Stimulated activated CD8-positive, alpha-beta memory T cell treated with anti-CD3 and anti-CD28 coated beads, Interleukin-7, amount 100 ng/mL, for 24 hours (primary cell): ENCODE data around the gene PDE4D.

ENCODE experiments used
- DNase-seq: peaks from one replicate; pipeline ENCODE4 v3.0.0-alpha.2; 2020; ENCODE audit warnings: low read depth

The PDE4D gene

DNA sequence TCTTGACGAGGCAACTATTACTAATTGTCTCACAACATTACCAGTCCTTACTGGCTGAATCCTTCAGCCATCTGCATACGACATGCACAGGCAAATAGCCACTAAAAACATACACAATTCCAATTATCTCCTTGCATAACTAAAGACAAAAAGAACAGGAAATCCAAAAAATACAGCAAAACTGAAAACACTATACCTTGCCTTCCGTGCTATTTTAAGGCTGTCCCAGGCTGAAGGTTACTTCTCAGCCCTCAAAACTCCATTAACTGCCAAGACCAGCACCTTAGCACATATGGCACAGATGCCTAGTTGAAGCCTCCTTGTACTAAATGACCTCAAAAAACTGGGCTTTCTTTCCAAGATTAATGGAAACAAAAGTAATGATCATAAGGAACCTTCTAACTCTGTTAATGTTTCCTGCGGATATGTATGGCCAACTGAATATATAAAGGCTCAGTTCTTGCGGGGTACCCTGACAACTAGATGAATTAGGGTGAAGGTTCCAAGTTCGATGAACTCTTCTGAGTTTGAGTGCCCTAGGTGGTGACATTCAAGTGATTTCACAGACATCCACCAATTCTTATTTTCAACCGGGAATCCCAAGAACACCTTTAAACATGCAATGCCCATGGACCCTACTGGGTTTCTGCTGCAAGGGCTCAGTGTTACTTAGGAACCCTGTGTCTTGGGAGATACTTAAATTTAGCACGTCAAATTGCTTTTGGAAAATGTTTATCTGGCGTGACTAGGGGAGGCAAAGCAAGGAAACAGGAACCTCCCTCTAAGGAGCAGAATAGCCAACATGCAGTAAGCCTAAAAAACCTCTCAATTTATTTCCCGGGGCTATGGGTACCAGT lies 855.4 kb downstream of the PDE4D start:
- DNase-seq: no peak

DNA sequence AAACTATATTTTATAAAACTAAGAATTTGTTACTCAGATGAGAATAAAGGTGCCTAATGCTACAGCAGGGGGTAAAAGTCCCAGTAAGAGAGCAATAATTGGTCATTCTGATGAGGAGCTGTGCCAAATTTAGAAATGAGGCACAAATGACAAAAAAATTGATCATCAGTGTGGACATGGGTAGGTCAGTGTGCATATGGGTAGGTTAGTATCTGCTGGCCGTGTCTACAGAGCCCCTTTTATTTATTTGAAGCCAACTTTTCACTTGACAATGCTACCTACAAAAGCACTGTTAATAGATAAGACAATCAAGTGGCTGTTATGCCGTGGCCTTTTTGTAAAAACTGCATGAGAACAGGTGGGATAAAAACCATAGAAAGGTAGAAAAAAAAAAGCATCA lies 856.1 kb downstream of the PDE4D start:
- no peak for DNase-seq

DNA sequence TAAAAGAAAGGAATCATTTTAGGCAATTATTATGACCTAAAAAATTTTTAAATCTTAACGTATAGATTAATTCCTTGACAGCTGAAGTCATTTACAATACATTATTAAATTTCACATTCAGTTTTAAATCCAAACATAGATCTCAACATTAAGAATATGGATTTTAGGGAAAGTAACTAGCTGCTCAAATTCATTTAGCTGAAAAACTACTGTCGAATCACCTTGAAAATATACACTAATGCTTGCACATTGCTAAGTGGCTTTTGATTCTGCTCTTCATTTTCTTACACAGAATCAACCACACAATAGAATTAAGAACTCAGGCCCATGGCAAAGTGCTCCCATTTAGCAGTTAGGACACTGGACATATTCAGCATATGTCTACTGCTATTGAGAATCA lies 856.5 kb downstream of the PDE4D start:
- no peak for DNase-seq

DNA sequence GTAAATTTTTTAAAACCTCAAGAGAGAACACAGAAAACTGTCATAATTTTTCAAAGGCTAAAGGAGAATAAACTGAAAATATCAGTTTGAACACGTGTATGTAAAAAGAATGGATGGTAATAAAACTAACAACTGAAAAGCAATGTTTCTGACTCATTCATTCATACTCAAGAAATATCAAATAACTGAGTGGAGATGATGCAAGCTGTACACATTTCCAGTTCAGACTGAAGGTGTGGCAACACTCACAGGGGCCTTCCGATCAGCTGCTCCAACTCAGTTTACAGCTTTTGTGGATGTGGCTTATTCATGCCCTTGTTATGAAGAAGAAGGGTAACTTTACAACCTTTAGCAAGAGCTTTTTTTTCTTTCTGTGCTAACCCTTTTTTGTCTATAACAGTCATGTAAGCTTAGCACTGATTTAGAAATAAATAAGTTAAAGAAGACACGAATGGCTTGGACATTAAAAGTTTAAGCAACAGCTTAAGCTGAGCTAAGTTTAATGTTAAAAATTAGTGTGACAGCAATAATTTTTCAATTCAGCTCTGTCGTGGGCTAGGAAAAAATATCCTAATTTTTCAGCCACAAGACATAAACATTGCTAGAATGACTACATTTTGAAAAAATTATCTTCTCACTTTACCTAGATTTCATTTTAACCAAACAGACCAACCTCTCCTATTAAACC lies 857.1 kb downstream of the PDE4D start:
- DNase-seq: no peak

DNA sequence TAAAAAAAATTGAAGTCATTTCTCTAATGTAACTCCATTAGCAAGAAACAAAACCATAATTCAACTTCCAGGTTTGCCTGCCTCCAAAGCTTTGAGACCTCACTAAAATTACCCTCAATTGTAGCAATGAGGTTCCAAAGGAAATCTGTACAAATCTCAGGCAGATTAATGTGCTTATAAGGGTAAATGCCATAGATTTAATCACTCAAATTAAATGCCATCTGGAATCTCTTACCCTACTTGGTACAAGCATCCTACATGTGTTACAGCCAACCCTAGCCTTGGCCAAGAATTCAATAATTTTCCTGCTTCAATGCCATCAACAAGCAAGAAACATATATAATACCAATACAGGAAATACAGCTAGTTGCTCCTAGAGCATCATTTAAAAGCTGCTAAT lies 857.8 kb downstream of the PDE4D start:
- DNase-seq: no peak

DNA sequence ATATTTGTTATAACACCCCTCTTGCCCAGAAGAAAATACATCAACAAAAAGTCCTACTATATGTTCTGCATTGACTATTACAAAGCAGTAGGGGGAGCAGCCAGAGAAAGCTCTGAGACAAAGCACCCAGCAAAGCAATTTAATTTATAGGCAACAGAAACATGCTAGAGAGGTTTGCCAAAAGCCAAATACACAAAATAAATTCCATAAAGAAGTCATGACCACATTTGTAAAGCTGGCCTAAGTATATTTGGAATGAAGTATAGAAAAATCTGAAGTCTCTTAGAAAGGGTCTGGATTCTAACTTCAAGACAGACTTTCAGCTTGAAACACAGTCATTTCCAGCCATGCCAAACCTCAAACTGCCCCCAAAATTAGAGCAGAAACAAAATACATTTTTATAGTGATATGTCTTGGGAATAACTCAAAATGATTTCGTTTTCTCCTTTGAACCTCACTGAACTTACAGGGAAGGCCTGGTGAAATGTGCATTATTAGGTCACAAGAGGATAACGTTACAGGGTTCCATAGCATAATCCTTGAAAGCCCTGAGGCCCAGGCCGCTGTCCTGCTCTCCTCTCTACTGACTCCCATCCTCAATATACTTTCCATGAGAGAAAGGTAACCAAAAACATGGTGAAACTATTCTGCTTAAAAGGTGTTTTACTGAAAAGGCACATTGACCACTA lies 858.9 kb downstream of the PDE4D start:
- no peak for DNase-seq

DNA sequence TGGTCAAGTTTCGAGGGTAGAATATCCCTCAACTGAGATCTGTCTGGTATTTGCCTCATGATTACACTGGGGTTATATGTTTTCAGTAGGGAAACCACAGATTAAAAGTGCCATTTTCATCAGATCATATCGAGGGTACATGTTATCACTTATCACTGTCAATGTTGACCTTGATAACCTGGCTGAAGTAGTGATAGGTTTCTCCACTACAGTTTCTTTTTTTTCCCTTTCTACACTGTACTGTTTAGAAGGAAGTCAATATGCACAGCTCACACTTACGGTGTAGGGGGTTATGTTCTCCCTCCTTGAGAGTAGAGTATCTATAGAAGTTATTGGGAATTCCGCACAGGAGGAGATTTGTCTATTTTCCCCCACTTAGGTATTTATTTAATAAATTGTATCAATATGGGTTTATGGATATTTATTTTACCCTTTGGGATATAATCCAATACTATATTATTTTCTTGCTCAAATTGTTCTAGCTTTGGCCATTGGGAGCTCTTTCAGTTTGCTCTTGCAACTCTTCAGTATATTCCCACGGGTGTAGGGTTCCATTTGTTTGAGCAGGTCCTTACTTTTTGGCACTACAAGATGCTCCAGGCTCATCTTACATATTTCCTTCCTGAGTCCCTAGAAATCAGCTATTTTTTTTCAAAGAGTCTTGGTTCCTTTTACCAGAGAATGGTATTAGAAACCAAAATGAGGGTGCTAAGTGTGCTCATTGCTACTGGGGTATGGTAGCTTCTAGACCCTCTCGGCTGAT lies 866.2 kb downstream of the PDE4D start:
- DNase-seq: no peak

DNA sequence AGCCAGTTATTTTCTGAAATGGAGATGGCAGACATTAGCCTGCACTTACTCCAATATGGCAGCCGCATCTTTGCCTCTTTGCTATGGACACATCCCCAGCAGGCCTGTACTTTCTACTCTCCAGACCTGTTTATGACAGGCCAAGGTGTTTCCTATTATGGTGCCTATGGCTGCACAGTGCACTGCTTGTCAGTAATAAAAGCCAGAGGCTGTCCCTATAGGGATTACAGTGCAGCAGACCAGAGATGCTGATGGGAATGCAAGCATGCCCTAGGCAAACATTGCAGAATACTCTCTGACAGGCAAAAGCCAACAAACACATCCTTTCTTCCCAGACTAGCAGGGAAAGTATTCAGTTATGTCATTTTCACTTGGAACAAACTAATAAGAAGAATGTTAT lies 867.8 kb downstream of the PDE4D start:
- DNase-seq: no peak

DNA sequence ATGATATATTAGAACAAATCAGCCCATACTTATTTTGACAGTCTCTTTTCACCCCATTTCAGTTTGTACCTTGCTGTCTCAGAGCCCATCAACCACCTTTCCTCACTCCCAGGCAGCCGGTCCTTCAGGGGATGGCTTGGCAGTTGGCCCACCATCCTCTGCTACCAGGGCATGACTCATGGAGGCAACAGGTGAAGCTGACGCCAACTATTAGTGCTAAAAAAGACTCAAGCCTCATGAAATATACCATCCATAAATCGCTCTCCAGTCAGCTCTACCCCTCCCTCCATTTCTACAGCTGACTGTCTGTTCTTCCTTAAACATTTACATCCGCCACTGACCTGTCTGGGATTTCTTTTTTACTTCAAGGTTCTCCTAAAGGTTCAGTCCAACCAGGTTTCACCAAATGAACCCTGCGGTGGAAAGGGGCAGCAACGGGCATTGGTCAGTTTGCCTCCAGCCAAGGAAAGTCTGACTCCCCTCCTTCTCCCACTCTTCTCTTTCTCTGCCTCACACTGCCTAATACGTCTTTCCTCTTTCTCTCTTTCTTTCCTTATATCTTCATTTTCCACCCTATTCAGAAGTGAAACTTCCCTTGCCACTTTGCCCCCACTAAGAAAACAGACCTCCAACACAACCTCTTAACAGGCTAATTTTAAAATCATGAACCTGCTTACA lies 871.5 kb downstream of the PDE4D start:
- no peak for DNase-seq

DNA sequence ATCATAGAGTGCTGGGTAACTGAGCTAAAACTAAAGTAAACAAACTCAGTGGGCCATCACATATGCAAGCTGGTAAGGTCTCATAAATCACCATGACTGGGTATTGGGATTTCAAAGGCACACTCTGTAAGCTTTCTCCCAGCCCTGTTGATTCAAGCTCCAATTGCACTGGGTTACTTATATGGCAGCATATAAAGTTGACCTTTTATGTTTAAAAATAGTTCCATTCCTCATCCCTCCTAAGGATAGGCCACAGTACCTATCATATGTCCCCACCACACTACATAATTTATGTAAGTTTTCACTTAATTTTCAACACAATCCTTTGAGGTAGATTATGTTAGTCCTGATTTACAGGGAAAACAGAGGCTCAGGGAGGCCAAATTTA lies 872.2 kb downstream of the PDE4D start:
- DNase-seq: no peak

DNA sequence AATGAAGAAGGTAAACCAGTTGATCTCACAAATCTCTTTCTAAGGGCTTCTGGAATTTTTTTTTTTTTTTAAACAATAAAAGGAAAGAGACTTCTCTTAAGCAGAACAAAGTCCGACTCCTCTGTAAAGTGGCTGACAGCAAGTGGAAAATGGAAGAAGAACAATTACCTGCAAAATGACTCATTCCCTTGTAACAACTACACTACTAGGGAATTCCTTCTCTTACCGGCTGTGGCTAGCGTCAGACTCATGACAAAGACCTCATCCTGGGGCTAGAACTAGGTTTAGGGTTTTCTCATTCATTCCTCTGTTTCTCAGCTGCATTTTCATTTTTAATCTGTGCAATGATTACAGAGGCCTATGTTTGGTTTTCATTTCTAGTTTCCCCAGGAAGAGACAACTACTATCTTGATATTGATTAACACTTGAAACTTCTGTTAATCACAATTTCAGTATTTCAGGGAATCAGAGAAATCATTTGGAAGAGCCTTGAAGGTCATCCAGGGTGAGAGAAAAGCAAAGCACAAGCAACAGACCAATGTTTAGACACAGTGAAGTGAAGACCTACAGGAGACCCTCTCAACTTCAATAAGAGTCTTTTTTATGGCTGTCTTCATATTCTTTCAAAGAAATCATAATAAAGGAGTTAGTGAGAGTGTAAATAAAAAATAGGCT lies 872.8 kb downstream of the PDE4D start:
- DNase-seq: no peak

DNA sequence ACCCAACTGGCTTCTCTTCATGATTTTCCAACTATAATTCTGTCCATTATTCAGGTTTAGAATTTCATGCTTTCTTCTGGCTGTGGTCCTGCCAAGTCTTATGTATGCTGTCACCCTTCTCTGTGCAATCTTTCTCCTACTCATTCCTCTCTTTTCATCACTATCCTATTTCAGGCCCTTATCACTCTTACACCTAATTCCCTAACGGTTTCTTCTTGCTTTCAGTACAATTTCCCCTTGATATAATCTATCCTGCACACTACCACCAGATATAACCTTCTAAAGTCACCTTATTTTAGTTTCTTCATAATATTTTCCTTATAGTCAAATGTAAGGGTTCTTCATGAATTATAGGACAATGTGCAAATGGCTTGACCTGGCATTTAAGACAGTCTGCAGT lies 874.4 kb downstream of the PDE4D start:
- no peak for DNase-seq

DNA sequence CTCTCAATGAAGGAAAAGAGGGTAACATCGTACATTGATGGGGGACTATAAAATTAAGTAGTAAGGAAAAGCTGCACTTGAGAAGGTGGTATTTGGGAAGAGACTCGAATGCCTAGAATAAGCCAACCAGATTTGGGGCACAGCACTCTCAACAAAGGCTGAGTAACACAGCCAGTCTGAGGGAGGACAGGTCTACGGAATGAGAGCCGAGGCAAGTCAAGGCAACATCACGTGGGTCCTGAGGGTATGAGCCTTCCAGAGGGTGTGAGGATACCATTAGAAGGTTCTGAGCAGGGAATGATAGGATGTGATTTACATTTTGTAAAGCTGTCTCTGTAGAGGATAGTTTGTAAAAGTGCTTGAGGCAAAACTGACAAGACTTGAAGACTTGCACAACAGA lies 876.6 kb downstream of the PDE4D start:
- no peak for DNase-seq

DNA sequence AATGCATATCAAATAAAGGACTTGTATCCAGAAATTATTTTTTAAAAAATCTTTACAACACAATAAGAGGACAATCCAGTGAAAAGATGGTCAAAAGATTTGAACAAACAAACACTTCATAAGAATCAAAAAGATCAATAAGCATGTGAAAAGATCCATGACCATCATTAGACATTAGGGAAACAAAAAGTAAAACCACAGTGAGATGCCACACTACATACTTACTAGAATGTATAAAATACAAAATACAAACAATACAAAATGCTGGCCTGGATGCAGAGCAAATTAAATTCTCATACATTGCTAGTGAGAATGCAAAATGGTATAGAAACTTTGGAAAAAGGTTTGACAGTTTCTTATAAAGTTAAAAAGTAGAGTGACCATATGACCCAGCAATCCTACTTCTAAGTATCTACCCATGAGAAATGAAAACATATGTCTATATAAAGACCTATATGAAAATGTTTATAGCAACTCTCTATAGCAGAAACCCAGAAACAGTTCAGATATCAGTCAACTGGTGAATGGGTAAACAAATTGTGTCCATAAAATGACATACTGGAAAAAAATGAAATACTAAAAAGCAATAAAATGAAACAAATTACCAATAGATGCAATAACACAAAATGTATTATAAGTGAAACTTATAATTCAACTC lies 884.6 kb downstream of the PDE4D start:
- DNase-seq: no peak

DNA sequence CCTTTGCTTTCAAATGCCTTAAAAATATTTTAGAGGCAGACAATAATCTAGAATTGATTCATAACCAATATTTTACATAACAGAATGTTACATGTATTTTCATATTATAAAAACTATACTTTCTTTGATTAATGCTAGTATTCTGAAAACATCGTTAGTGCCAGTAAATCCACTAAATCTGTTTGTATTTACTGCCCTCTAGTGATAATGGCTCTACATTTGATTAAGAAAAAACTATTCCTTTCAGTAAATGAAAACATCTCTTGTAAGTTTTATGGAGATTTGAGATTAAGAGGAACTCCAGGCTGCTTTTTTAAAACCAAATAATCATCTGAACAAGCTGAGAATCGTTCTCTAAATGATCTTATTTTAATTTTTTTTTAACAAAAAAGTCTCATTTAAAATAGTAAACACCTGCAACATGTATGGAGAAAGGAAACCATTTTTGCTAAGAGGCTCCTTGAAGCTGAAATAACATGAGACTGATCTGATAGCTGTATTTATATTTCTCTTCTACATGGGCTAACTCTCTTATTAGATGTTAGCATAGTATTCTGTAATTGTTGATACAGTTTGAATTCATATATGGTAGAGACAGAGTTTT lies 886.0 kb downstream of the PDE4D start:
- DNase-seq: no peak

DNA sequence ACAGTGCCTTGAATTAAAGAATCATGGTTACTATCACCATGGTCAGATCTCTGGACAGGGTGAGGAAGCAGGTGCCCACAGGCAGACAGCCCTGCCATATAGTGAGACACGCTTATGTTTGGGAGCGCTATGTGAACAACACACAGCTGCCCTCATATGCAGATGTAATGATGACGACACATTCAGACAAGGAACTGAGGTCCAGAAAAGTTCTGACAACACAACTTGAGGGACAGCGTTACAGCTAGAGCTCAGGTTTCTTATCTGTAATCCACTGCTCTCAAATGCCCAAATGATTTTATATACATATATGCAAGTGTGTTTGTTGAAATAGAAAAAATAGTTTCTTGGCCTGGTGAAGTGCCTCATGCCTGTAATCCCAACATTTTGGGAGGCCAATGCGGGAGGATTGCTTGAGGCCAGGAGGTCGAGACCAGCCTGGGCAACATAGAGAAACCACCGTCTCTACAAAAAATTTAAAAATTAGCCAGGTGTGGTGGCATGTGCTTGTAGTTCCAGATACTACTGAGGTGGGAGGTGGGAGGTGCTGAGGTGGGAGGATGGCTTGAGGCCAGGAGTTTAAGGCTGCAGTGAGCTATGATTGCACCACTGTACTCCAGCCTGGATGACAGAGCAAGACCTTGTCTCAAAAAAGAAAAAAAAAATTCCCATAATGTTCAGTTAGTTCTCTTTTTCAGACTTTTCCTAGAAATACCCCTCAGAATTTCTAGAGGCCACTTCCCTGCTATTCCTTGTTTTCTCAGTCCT lies 887.4 kb downstream of the PDE4D start:
- no peak for DNase-seq

DNA sequence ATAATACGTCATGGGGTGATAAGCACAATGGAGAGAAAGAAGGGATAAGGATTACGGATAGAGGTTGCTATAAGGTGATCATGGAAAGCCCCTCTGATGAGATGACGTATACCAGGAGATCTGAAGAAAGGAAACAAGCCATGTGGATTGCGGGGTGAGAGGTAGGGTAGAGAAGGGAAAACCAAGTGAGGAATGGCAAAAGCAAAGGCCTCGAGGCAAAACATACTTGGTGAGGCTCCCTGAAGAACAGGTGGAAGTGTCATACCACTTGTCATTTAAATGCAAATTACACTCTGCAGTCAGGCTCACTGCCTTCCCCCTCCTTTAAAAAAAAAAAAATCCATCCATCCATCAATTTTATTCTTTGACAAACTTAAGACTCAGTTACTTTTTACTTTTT lies 889.9 kb downstream of the PDE4D start:
- DNase-seq: no peak

DNA sequence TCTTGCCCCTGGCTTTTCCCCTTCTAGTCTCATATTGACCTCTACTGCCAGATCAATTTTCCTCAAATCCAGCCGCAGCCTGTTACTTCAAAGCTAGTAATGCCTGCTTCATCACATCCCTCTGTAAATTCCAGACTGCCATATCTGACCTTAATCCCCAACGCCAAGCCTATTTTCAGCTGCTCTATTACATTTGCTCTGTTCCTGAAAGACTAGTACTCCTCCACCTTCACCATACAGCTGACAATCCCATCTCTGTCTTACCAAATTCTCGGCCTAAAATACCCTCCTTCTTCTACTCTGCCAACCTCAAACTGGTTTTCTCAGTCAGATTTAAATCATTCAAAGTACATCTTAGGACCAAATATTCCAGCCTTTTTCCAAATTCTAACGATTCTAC lies 890.4 kb downstream of the PDE4D start:
- DNase-seq: no peak

DNA sequence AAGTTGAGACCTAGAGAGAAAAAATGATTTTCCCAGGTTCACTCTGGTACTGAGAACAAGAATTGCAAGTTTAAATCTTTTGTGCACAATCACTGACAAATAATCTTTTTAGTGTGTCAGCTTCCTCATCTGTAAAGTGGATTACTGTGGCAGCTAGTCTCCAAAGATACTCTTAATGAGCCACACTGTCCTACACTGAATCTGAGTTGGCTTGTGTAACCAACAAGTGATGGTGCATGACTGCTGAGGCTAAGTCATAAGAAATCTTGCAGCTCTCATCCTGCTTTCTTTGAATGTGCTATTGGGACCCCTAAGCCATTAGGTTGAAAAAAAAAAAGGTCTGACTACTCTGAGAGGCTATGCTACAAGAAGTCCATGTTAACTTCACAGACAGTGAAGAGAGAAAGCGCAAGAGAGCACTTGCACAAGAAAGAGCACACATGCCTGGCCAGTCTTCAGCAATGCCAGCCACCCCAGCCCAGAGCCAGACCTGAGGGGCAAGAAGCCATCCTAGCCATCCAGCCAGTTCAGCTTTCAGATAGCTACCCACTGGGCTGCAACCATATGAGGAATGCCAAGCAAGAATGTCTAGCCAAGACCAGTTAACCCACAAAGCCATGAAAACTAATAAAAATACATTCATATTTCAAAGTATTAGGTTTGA lies 891.2 kb downstream of the PDE4D start:
- DNase-seq: no peak
